ENCODE measurements around the gene SLC16A14.

- TF ChIP-seq CTCF (conservative IDR thresholded peaks at IDR 0.05; ENCODE audit: low read depth, low read length), result no peak
- no peak for TF ChIP-seq EZH2 (IDR thresholded peaks at IDR 0.05; ENCODE audit: low read length, unreplicated experiment)
- TF ChIP-seq EZH2phosphoT487 (IDR thresholded peaks at IDR 0.05; ENCODE audit: borderline replicate concordance, low read length), result no peak
These were observed 14.8 kb downstream of the SLC16A14 start for GRCh38 chr2:230053753-230054478.
